Transverse colon (tissue), 4 donors: ENCODE results near the gene ERC2.

Experiments used
- POLR2A ChIP-seq: fragments of 450-650 bp; IDR thresholded peaks from one replicate; pipeline ENCODE4 v1.6.1; 2016; ENCODE audit warnings: antibody characterized with exemption, mild to moderate bottlenecking, moderate library complexity
- POLR2AphosphoS5 ChIP-seq, 3 donors: sonication (generic); formaldehyde crosslinking; IDR thresholded peaks; one replicate each; pipeline ENCODE4 v1.6.1; 2016; ENCODE audit warnings: antibody characterized with exemption in 3 of 3
- TF ChIP-seq, protein P1 (sequence below), 5 experiments: fragments of 200-600 bp in 3 of 5; fragments of 450-650 bp in 2 of 5; sonication (generic) in 3 of 5; IDR thresholded peaks; 1 replicate in 2 of 5; 2 replicates in 3 of 5; pipeline ENCODE4 v1.5.1; 2016 to 2017; ENCODE audit warnings: antibody characterized with exemption in 5 of 5, inconsistent platforms in 3 of 5, mild to moderate bottlenecking in 2 of 5, moderate library complexity in 1 of 5

- TF ChIP-seq, protein P1, sequence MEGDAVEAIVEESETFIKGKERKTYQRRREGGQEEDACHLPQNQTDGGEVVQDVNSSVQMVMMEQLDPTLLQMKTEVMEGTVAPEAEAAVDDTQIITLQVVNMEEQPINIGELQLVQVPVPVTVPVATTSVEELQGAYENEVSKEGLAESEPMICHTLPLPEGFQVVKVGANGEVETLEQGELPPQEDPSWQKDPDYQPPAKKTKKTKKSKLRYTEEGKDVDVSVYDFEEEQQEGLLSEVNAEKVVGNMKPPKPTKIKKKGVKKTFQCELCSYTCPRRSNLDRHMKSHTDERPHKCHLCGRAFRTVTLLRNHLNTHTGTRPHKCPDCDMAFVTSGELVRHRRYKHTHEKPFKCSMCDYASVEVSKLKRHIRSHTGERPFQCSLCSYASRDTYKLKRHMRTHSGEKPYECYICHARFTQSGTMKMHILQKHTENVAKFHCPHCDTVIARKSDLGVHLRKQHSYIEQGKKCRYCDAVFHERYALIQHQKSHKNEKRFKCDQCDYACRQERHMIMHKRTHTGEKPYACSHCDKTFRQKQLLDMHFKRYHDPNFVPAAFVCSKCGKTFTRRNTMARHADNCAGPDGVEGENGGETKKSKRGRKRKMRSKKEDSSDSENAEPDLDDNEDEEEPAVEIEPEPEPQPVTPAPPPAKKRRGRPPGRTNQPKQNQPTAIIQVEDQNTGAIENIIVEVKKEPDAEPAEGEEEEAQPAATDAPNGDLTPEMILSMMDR (IDR thresholded peaks at IDR 0.05), result no peak
- TF ChIP-seq POLR2A (no peak), POLR2AphosphoS5 (IDR thresholded peaks at IDR 0.05) (no peak)
Observed at GRCh38 chr3:55498520-55498919, 969.7 kb downstream of the ERC2 start.
